Naive thymus-derived CD8-positive, alpha-beta T cell (primary cell): ENCODE measurements around the gene ZFP36L2. TPM values are rescaled to one million over a fixed set of nuclear protein-coding genes. Genes with fewer than 3 reads are reported as not detected.

Experiments
- ATAC-seq, 2 donors: fragments of 150-1000 bp; cut with Tn5 transposase in 1 of 2; sonication (Bioruptor Pico), chemical (Tn5 transposase) in 1 of 2; 1 replicate in 1 of 2; 2 replicates in 1 of 2; pipeline ENCODE4 v1.10.0; 2021; ENCODE audit warnings: mild to moderate bottlenecking in 2 of 2, moderate library complexity in 2 of 2
- POLR2A ChIA-PET: fragments of 350-600 bp; sonication (Branson Sonifier 250); formaldehyde crosslinking; loops from one replicate; lab custom pipeline; 2021; ENCODE audit warnings: antibody characterized with exemption; lab: Charles Lee
- DNase-seq, 10 donors: peaks; one replicate each; pipeline versions ENCODE4 v3.0.0 to v3.0.0-alpha.2; 2020 to 2022
- H3K27ac Mint-ChIP-seq, 10 donors: one replicate each; pipeline ENCODE4 v1.8.0; 2020 to 2022; ENCODE audit warnings: mild to moderate bottlenecking in 10 of 10, mixed read lengths in 10 of 10, moderate library complexity in 4 of 10, inconsistent platforms in 1 of 10
- H3K27me3 Mint-ChIP-seq, 5 donors: one replicate each; pipeline ENCODE4 v1.8.0; 2021 to 2022; ENCODE audit warnings: mixed read lengths in 5 of 5
- H3K36me3 Mint-ChIP-seq, 3 donors: one replicate each; pipeline ENCODE4 v1.8.0; 2020 to 2022; ENCODE audit warnings: mixed read lengths in 3 of 3, mild to moderate bottlenecking in 2 of 3, inconsistent platforms in 1 of 3
- H3K4me1 Mint-ChIP-seq, 4 donors: one replicate each; pipeline ENCODE4 v1.8.0; 2021 to 2022; ENCODE audit warnings: mixed read lengths in 4 of 4
- H3K4me3 Mint-ChIP-seq, 10 donors: one replicate each; pipeline ENCODE4 v1.8.0; 2020 to 2022; ENCODE audit warnings: mild to moderate bottlenecking in 10 of 10, mixed read lengths in 10 of 10, moderate library complexity in 6 of 10, inconsistent platforms in 1 of 10
- H3K9me3 Mint-ChIP-seq, 9 donors: one replicate each; pipeline ENCODE4 v1.8.0; 2020 to 2022; ENCODE audit warnings: mixed read lengths in 9 of 9, mild to moderate bottlenecking in 3 of 9, inconsistent platforms in 1 of 9, moderate library complexity in 1 of 9
- polyA plus RNA-seq, 3 donors: library from polyadenylated mRNA; unstranded; fragments of 300-500 nt; fragmentation: Illumina TruSeq; gene quantifications; one replicate each; pipeline ENCODE4 v1.2.3, GENCODE V29; 2021
- total RNA-seq, 8 experiments: library from RNA in 2 of 8; stranded (reverse) in 2 of 8; gene quantifications; one replicate each; pipeline ENCODE4 v1.2.3 and lab custom pipeline; 2021 to 2026

Gene ZFP36L2
- total and polyA plus RNA-seq, 5 experiments from 2014 or later, result 222 to 420 (median 274) TPM

- peak overlapping the region in 6 of 10 donors; percentile 51 to 78 (median 64) for H3K27ac Mint-ChIP-seq
- no peaks in the 10 kb centered on the region for H3K36me3 Mint-ChIP-seq
- H3K27me3 Mint-ChIP-seq, result no peaks in the 10 kb centered on the region
- ATAC-seq, result no peak
- H3K4me1 Mint-ChIP-seq, result peaks cover 34 to 71% (median 64%) of the 10 kb centered on the region in 4 donors
- no peak for DNase-seq
- no peaks in the 10 kb centered on the region for H3K9me3 Mint-ChIP-seq
- POLR2A ChIA-PET, result interaction anchor here (1.5 to 25.6 kb wide), 3 partner anchors 20 to 66 kb away, joined by 4 to 883 read pairs (median 559); partner anchors contain the start of gene ZFP36L2
- H3K4me3 Mint-ChIP-seq, result peak overlapping the region in 1 of 10 donors; percentile 36
Observed at GRCh38 chr2:43199492-43200488, 26.6 kb downstream of the ZFP36L2 start.

- H3K36me3 Mint-ChIP-seq, result no peaks in the 10 kb centered on the region
- no peaks in the 10 kb centered on the region for H3K9me3 Mint-ChIP-seq
- ATAC-seq (no peak), DNase-seq (no peak)
- H3K4me3 Mint-ChIP-seq, result no peak overlapping the region
- H3K4me1 Mint-ChIP-seq, result peaks cover 41 to 74% (median 69%) of the 10 kb centered on the region in 4 donors
- POLR2A ChIA-PET, result interaction anchor here (0.5 to 25.6 kb wide), 4 partner anchors 21 to 64 kb away, joined by 3 to 883 read pairs (median 366); partner anchors contain the start of gene ZFP36L2
- H3K27ac Mint-ChIP-seq, result peak overlapping the region in 9 of 10 donors; percentile 37 to 94 (median 73)
- no peaks in the 10 kb centered on the region for H3K27me3 Mint-ChIP-seq
Observed at GRCh38 chr2:43198263-43198662, 28.1 kb downstream of the ZFP36L2 start.

GRCh38 chr2:43197588-43197896 lies 28.9 kb downstream of the ZFP36L2 start:
- ATAC-seq (no peak), DNase-seq (no peak)
- Mint-ChIP-seq H3K4me3 (peak overlapping the region in 6 of 10 donors; percentile 25 to 75 (median 65)), H3K27me3 (no peaks in the 10 kb centered on the region), H3K36me3 (no peaks in the 10 kb centered on the region), H3K9me3 (no peaks in the 10 kb centered on the region), H3K27ac (peak overlapping the region; percentile 80 to 96 (median 94)), H3K4me1 (peaks cover 45 to 77% (median 70%) of the 10 kb centered on the region in 4 donors)
- POLR2A ChIA-PET, result interaction anchor here (0.7 to 25.6 kb wide), 5 partner anchors 21 to 70 kb away, joined by 3 to 883 read pairs (median 172); partner anchors contain the start of gene ZFP36L2

- H3K27ac Mint-ChIP-seq, result peak overlapping the region; percentile 80 to 96 (median 94)
- peaks cover 42 to 78% (median 70%) of the 10 kb centered on the region in 4 donors for H3K4me1 Mint-ChIP-seq
- POLR2A ChIA-PET, result interaction anchor here (0.5 to 25.6 kb wide), 8 partner anchors 9 to 223 kb away, joined by 3 to 883 read pairs (median 4); partner anchors contain the start of gene ZFP36L2
- ATAC-seq, result no peak
- H3K4me3 Mint-ChIP-seq, result peak overlapping the region; percentile 33 to 75 (median 68)
- no peaks in the 10 kb centered on the region for H3K36me3 Mint-ChIP-seq
- no peaks in the 10 kb centered on the region for H3K9me3 Mint-ChIP-seq
- no peak for DNase-seq
- H3K27me3 Mint-ChIP-seq, result no peaks in the 10 kb centered on the region
Observed at GRCh38 chr2:43196768-43197587, 29.4 kb downstream of the ZFP36L2 start.

- no peak for DNase-seq
- no peaks in the 10 kb centered on the region for H3K27me3 Mint-ChIP-seq
- no peaks in the 10 kb centered on the region for H3K36me3 Mint-ChIP-seq
- POLR2A ChIA-PET, result interaction anchor here (0.7 to 25.6 kb wide), 12 partner anchors 9 to 385 kb away, joined by 3 to 883 read pairs (median 6); partner anchors contain the start of gene ZFP36L2
- H3K4me3 Mint-ChIP-seq, result peak overlapping the region; percentile 81 to 96 (median 90)
- H3K27ac Mint-ChIP-seq, result peak overlapping the region; percentile 96 to 100 (median 99)
- H3K4me1 Mint-ChIP-seq, result peaks cover 36 to 76% (median 66%) of the 10 kb centered on the region in 4 donors
- no peaks in the 10 kb centered on the region for H3K9me3 Mint-ChIP-seq
- ATAC-seq, result peak; percentile 2 to 13
Observed at GRCh38 chr2:43194121-43194869, 32.1 kb downstream of the ZFP36L2 start.

GRCh38 chr2:43193652-43194120 lies 32.7 kb downstream of the ZFP36L2 start:
- no peak for DNase-seq
- no peaks in the 10 kb centered on the region for H3K36me3 Mint-ChIP-seq
- H3K4me3 Mint-ChIP-seq, result peak overlapping the region; percentile 81 to 96 (median 90)
- peak overlapping the region; percentile 96 to 100 (median 99) for H3K27ac Mint-ChIP-seq
- H3K4me1 Mint-ChIP-seq, result peaks cover 36 to 78% (median 71%) of the 10 kb centered on the region in 4 donors
- H3K27me3 Mint-ChIP-seq, result no peaks in the 10 kb centered on the region
- no peak for ATAC-seq
- H3K9me3 Mint-ChIP-seq, result no peaks in the 10 kb centered on the region
- POLR2A ChIA-PET, result interaction anchor here (0.9 to 25.6 kb wide), 9 partner anchors 10 to 67 kb away, joined by 3 to 883 read pairs (median 11); partner anchors contain the start of gene ZFP36L2

- H3K36me3 Mint-ChIP-seq, result no peaks in the 10 kb centered on the region
- H3K27ac Mint-ChIP-seq, result peak overlapping the region; percentile 96 to 100 (median 99)
- peak overlapping the region; percentile 81 to 96 (median 90) for H3K4me3 Mint-ChIP-seq
- H3K27me3 Mint-ChIP-seq, result no peaks in the 10 kb centered on the region
- ATAC-seq, result no peak
- POLR2A ChIA-PET, result interaction anchor here (0.6 to 25.6 kb wide), 13 partner anchors 9 to 1067 kb away, joined by 3 to 883 read pairs (median 5); partner anchors contain the start of gene ZFP36L2
- DNase-seq, result no peak
- no peaks in the 10 kb centered on the region for H3K9me3 Mint-ChIP-seq
- H3K4me1 Mint-ChIP-seq, result peaks cover 37 to 74% (median 71%) of the 10 kb centered on the region in 4 donors
Observed at GRCh38 chr2:43192744-43193651, 33.4 kb downstream of the ZFP36L2 start.

- H3K27me3 Mint-ChIP-seq, result no peaks in the 10 kb centered on the region
- H3K27ac Mint-ChIP-seq, result peak overlapping the region; percentile 96 to 100 (median 99)
- peak overlapping the region in 9 of 10 donors; percentile 24 to 96 (median 65) for H3K4me3 Mint-ChIP-seq
- H3K9me3 Mint-ChIP-seq, result no peaks in the 10 kb centered on the region
- no peaks in the 10 kb centered on the region for H3K36me3 Mint-ChIP-seq
- ATAC-seq (no peak), DNase-seq (peak in 1 of 10 donors; percentile 39)
- POLR2A ChIA-PET, result interaction anchor here (0.6 to 25.6 kb wide), 8 partner anchors 10 to 1066 kb away, joined by 3 to 883 read pairs (median 8); partner anchors contain the start of gene ZFP36L2
- H3K4me1 Mint-ChIP-seq, result peaks cover 37 to 78% (median 73%) of the 10 kb centered on the region in 4 donors
Observed at GRCh38 chr2:43191947-43192516, 34.4 kb downstream of the ZFP36L2 start.

GRCh38 chr2:43190311-43191052 lies 35.9 kb downstream of the ZFP36L2 start:
- POLR2A ChIA-PET, result interaction anchor here (10.7 to 25.6 kb wide), 3 partner anchors 13 to 56 kb away, joined by 172 to 883 read pairs (median 559); partner anchors contain the start of gene ZFP36L2
- H3K27me3 Mint-ChIP-seq, result no peaks in the 10 kb centered on the region
- DNase-seq (no peak), ATAC-seq (no peak)
- H3K4me3 Mint-ChIP-seq, result no peak overlapping the region
- H3K27ac Mint-ChIP-seq, result peak overlapping the region in 5 of 10 donors; percentile 8 to 81 (median 27)
- peaks cover 39 to 80% (median 77%) of the 10 kb centered on the region in 4 donors for H3K4me1 Mint-ChIP-seq
- no peaks in the 10 kb centered on the region for H3K9me3 Mint-ChIP-seq
- no peaks in the 10 kb centered on the region for H3K36me3 Mint-ChIP-seq
